ENCODE results near the gene CYCS.

GRCh38 chr7:25158966-25159365 lies 33.9 kb upstream of the CYCS start:
- TF ChIP-seq, protein P1, sequence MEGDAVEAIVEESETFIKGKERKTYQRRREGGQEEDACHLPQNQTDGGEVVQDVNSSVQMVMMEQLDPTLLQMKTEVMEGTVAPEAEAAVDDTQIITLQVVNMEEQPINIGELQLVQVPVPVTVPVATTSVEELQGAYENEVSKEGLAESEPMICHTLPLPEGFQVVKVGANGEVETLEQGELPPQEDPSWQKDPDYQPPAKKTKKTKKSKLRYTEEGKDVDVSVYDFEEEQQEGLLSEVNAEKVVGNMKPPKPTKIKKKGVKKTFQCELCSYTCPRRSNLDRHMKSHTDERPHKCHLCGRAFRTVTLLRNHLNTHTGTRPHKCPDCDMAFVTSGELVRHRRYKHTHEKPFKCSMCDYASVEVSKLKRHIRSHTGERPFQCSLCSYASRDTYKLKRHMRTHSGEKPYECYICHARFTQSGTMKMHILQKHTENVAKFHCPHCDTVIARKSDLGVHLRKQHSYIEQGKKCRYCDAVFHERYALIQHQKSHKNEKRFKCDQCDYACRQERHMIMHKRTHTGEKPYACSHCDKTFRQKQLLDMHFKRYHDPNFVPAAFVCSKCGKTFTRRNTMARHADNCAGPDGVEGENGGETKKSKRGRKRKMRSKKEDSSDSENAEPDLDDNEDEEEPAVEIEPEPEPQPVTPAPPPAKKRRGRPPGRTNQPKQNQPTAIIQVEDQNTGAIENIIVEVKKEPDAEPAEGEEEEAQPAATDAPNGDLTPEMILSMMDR (conservative IDR thresholded peaks at IDR 0.05 in 1 of 2, IDR thresholded peaks at IDR 0.05 in 1 of 2; ENCODE audit: extremely low read depth in 1 of 2, insufficient read depth in 1 of 2, low read depth in 1 of 2, low read length in 2 of 2) = no peak
- TF ChIP-seq EZH2 (IDR thresholded peaks at IDR 0.05; ENCODE audit: borderline replicate concordance, low read length) = no peak
